ENCODE measurements around the gene SRPK1.

DNA sequence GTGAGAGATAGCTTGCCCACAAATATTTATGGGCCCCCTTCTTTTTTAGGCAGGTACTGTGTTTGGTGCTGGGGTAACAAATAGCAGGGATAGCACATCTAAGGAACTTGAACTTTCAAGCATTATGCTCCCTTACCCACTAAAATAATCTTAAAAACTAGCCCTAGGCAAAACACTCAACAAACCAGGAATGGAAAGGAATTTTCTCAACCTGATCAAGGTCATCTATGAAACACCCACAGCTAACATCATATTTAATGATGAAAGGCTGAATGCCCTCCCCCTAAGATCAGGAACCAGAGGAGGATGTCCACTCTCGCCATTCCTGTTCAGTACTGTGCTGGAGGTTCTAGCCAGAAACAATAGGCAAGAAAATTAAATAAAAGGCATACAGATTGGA is 8.7 kb upstream of the SRPK1 start:
- TF ChIP-seq, protein P1, sequence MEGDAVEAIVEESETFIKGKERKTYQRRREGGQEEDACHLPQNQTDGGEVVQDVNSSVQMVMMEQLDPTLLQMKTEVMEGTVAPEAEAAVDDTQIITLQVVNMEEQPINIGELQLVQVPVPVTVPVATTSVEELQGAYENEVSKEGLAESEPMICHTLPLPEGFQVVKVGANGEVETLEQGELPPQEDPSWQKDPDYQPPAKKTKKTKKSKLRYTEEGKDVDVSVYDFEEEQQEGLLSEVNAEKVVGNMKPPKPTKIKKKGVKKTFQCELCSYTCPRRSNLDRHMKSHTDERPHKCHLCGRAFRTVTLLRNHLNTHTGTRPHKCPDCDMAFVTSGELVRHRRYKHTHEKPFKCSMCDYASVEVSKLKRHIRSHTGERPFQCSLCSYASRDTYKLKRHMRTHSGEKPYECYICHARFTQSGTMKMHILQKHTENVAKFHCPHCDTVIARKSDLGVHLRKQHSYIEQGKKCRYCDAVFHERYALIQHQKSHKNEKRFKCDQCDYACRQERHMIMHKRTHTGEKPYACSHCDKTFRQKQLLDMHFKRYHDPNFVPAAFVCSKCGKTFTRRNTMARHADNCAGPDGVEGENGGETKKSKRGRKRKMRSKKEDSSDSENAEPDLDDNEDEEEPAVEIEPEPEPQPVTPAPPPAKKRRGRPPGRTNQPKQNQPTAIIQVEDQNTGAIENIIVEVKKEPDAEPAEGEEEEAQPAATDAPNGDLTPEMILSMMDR (IDR thresholded peaks at IDR 0.05): no peak
- TF ChIP-seq EP300 (IDR thresholded peaks at IDR 0.05) (no peak), POLR2AphosphoS5 (IDR thresholded peaks at IDR 0.05) (no peak), POLR2A (IDR thresholded peaks at IDR 0.05) (no peak)

Measured in stomach (tissue), 4 donors.